Astrocyte of the spinal cord (primary cell): Measurements from ENCODE around the gene CREG2.

Experiments used
- DNase-seq: peaks from one replicate; pipeline ENCODE4 v3.0.0; 2011; ENCODE audit warnings: low read depth, low spot score
- H3K4me3 ChIP-seq: 2 replicates; pipeline ENCODE4 v1.5.1; 2011; ENCODE audit warnings: low read depth, mild to moderate bottlenecking, low read length, moderate library complexity
- in situ Hi-C: cut with HindIII; loops from 2 replicates; pipeline ENCODE4 v1.10.0; 2017; ENCODE audit warnings: low sequenced_read_pairs
- TF ChIP-seq, protein P1 (sequence below): IDR thresholded peaks from 2 replicates; pipeline ENCODE4 v1.5.1; 2012; ENCODE audit warnings: low read depth, mild to moderate bottlenecking, low read length, inconsistent platforms

Gene CREG2

DNA sequence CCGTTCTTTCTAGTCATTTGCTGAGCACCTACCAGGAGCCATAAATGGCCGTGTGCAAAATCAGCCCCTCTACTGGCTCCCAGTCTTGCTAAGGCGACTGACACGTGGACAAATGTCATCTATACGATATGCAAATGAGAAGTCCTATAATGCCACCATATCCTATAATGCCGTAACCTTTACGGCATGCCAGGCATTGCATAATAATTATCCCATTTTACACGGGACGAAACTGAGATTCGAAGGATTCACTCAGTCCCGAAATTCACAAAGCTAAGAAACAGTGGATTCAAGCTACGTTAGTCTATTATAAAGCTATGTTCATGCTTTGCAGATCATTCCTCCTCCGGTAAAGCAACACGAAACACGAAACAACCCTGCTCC lies 44.7 kb downstream of the CREG2 start:
- in situ Hi-C loops = no loop called here

DNA sequence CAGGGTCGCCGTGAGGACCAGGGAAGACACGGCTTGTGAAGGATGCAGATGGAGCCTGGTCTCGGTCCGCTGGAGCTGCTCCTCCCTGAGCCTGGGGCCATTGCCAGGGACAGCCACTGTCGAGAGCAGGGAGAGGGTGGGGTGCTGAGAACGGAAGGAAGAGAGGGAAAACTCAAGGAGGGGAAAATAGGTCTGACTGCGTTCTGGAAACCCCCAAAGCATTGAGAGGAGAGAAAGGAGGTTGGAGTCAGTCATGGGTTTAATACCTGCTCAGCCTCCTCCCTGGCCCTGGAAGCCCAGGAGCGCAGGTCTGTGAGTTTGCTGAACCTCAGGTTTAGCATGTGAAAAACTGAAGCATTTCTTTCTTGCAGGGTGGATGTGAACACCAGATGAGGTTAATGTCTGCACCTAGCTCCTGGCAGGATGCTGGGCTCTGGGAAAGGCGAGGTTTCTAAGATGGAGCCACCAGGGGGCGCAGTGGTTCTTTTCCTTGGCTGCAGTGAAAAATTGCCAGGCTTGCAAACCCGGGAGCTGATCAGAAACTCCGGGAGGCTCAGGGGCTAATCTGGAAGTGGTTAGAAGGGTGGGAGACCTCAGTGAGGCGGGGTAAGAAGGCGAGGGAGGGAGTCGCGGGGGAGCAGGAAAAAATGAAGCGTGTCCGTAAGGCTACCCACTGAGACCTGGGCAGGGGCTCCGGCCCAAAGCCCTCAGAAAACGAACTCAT lies 45.2 kb downstream of the CREG2 start:
- in situ Hi-C loops = no loop called here
- H3K4me3 ChIP-seq = no peak overlapping the region
- DNase-seq = peak; percentile 72
- TF ChIP-seq, protein P1, sequence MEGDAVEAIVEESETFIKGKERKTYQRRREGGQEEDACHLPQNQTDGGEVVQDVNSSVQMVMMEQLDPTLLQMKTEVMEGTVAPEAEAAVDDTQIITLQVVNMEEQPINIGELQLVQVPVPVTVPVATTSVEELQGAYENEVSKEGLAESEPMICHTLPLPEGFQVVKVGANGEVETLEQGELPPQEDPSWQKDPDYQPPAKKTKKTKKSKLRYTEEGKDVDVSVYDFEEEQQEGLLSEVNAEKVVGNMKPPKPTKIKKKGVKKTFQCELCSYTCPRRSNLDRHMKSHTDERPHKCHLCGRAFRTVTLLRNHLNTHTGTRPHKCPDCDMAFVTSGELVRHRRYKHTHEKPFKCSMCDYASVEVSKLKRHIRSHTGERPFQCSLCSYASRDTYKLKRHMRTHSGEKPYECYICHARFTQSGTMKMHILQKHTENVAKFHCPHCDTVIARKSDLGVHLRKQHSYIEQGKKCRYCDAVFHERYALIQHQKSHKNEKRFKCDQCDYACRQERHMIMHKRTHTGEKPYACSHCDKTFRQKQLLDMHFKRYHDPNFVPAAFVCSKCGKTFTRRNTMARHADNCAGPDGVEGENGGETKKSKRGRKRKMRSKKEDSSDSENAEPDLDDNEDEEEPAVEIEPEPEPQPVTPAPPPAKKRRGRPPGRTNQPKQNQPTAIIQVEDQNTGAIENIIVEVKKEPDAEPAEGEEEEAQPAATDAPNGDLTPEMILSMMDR = peak; percentile 87

More for the DNA sequence above, 44.7 kb downstream of the CREG2 start:
- no peak overlapping the region for H3K4me3 ChIP-seq
- TF ChIP-seq, protein P1 = no peak
- no peak for DNase-seq

DNA sequence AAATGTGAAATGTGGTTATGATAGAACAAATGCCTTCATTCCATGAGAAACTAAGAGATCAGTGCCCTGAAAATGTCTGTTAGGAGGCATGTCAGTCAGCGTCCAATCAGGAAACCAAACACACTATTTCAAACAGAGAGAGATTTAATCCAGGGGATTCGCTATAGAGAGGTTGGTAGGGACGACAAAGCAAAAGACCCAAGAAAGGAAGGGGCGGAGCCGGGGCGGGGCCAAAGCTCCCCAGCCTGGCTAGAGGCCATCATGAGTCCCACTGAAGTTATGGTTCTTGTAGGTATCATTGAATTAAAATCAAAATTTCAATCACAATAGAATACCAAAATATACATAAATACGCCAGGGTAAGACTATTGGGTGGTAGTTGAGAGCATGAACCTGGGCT lies 45.9 kb downstream of the CREG2 start:
- in situ Hi-C loops = no loop called here
- H3K4me3 ChIP-seq = no peak overlapping the region
- DNase-seq = no peak
- TF ChIP-seq, protein P1 = no peak

DNA sequence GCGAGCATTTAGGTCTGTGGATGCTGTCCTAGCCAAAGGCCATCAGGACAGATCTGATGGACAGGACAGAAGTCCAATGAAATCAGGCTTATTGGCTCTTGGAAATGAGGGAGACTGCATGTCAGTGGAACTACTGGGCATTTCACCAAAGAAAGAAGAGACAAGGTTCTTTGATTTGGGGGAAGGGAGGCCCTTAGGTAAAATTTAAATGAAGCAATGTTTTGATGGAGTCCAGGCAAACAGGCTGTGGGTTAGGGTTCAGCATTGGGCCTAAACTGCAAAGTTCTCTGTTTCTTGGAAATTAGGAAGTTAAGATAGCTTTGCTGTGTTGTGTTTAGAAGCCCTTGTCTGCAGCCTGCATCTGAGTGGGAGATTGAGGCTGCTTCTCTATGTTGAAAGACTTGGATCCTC lies 47.2 kb downstream of the CREG2 start:
- in situ Hi-C loops = no loop called here
- H3K4me3 ChIP-seq = no peak overlapping the region
- no peak for DNase-seq
- TF ChIP-seq, protein P1 = no peak

DNA sequence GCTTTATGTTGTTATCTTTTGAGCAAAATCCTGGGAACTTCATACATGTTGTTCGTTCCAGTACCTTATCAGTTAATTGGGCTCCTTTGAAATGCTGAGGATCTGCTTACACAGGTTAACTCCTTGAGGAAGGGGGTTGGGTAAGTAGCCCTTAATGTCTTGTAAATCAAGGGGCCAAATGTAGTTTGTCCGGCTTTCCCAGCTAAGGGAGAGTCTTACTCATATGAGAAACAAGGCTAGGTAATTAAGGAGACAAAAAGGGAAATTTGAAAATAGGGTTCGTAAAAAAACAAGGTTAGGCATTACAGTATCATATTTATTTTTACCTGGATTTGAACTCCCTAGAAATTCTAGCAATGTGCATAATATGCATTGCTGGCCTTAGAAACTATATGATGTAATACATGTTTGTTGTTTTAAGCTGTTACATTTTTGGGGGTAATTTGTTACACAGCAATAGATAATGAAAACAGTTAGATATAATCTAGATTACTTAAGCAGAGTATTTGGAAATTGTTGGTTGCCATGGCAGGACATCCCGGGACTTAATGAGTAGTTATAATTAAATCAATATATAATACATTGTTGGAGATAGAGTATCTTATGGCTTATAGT lies 47.9 kb downstream of the CREG2 start:
- TF ChIP-seq, protein P1 = no peak
- no peak overlapping the region for H3K4me3 ChIP-seq
- DNase-seq = no peak
- in situ Hi-C loops = no loop called here

DNA sequence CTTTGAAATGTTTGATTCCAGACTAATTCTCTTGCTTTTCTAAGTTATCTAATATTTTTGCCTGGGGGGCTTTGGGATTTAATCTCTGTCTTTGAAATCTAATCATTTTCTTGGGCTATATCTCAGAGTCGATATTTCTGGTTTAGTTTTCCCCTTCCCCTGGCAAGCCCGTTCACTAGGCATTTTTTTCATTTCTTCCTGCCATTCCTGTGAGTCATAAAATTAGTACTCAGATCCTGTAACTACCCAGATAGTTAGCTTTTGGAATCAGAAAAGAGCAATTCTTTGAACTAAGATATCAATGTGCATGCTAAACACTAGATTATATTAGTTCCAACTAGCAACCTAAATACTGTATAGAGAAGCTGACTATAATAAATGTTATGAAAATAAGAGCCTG lies 49.4 kb downstream of the CREG2 start:
- peak; percentile 36 for DNase-seq
- in situ Hi-C loops = no loop called here
- TF ChIP-seq, protein P1 = no peak
- H3K4me3 ChIP-seq = no peak overlapping the region
